Calu3 (cell line): ENCODE measurements around the gene CYP3A5. TPM values are rescaled to one million over a fixed set of nuclear protein-coding genes. Genes with fewer than 3 reads are reported as not detected.
"Not testable (repeated sequence)": the region's sequence is repeated elsewhere in the genome, so short reads cannot be mapped to it uniquely, and the experiment has no call there.

ENCODE experiments used
- BruUV-seq: library from RNA; stranded (reverse); fragments of 400-500 nt; replicated peaks from 2 replicates; lab custom pipeline; 2021; lab: Mats Ljungman, UMichigan
- CTCF ChIA-PET: fragments of 300-600 bp; sonication (Branson Sonifier 250); formaldehyde crosslinking; loops from one replicate; lab custom pipeline; 2022; ENCODE audit warnings: antibody characterized with exemption; lab: Charles Lee
- DNase-seq: peaks from one replicate; pipeline ENCODE4 v3.0.0; 2022
- H3K27ac Mint-ChIP-seq: one replicate; pipeline ENCODE4 v1.8.0; 2022; ENCODE audit warnings: mixed read lengths; ENCODE audit not compliant: unreplicated experiment
- H3K27me3 Mint-ChIP-seq: one replicate; pipeline ENCODE4 v1.8.0; 2022; ENCODE audit warnings: mixed read lengths; ENCODE audit not compliant: unreplicated experiment
- H3K36me3 Mint-ChIP-seq: one replicate; pipeline ENCODE4 v1.8.0; 2022; ENCODE audit warnings: mild to moderate bottlenecking, moderate library complexity, mixed read lengths; ENCODE audit not compliant: insufficient read depth, unreplicated experiment
- H3K4me1 Mint-ChIP-seq: one replicate; pipeline ENCODE4 v1.8.0; 2022; ENCODE audit warnings: mild to moderate bottlenecking, low read depth, mixed read lengths; ENCODE audit not compliant: unreplicated experiment
- H3K4me3 Mint-ChIP-seq: one replicate; pipeline ENCODE4 v1.8.0; 2022; ENCODE audit warnings: mild to moderate bottlenecking, low read depth, moderate library complexity, mixed read lengths; ENCODE audit not compliant: unreplicated experiment
- H3K9me3 Mint-ChIP-seq: one replicate; pipeline ENCODE4 v1.8.0; 2022; ENCODE audit warnings: low read depth, mixed read lengths; ENCODE audit not compliant: unreplicated experiment
- CTCF ChIP-seq: fragments of 200-600 bp; IDR thresholded peaks from one replicate; pipeline ENCODE4 v1.8.0; 2022; ENCODE audit warnings: antibody characterized with exemption; ENCODE audit not compliant: unreplicated experiment
- intact Hi-C: fragments of 100-400 bp; cut with micrococcal nuclease; formaldehyde crosslinking; loops from one replicate; pipeline ENCODE4 v1.10.0; 2022; ENCODE audit not compliant: unreplicated experiment
- total RNA-seq: library from RNA; stranded (reverse); gene quantifications from 2 replicates; pipeline ENCODE4 v1.2.3, GENCODE V29; 2022

CYP3A5 gene
- total RNA-seq, 1 experiment from 2014 or later = 44.9 TPM

- no peak for TF ChIP-seq CTCF
- no peaks in the 10 kb centered on the region for H3K9me3 Mint-ChIP-seq
- no TSS peak for BruUV-seq
- H3K27ac Mint-ChIP-seq = no peak overlapping the region
- no peak for DNase-seq
- intact Hi-C loops = no loop called here
- no peaks in the 10 kb centered on the region for H3K27me3 Mint-ChIP-seq
- H3K4me1 Mint-ChIP-seq = peaks cover 33% of the 10 kb centered on the region
- no peaks in the 10 kb centered on the region for H3K36me3 Mint-ChIP-seq
- H3K4me3 Mint-ChIP-seq = no peak overlapping the region
- CTCF ChIA-PET = interaction anchor here (0.6 kb wide), 1 partner anchor 83 kb away, joined by 3 read pairs; no protein-coding TSS in a partner anchor
These were observed 14.6 kb upstream of the CYP3A5 start for GRCh38 chr7:99694201-99694911.

GRCh38 chr7:99693427-99694200, 13.8 kb upstream of the CYP3A5 start:
- intact Hi-C loops = no loop called here
- no TSS peak for BruUV-seq
- peak; percentile 45 for DNase-seq
- Mint-ChIP-seq H3K27me3 (no peaks in the 10 kb centered on the region), H3K27ac (no peak overlapping the region), H3K9me3 (no peaks in the 10 kb centered on the region), H3K4me1 (peaks cover 26% of the 10 kb centered on the region), H3K36me3 (no peaks in the 10 kb centered on the region), H3K4me3 (peak overlapping the region; percentile 9)
- no peak for TF ChIP-seq CTCF
- CTCF ChIA-PET = no interaction called here

GRCh38 chr7:99693100-99693426, 13.3 kb upstream of the CYP3A5 start:
- BruUV-seq = no TSS peak
- intact Hi-C loops = no loop called here
- CTCF ChIA-PET = no interaction called here
- no peak for TF ChIP-seq CTCF
- DNase-seq = no peak
- H3K4me1 Mint-ChIP-seq = peaks cover 26% of the 10 kb centered on the region
- H3K27ac Mint-ChIP-seq = no peak overlapping the region
- peak overlapping the region; percentile 9 for H3K4me3 Mint-ChIP-seq
- H3K36me3 Mint-ChIP-seq = no peaks in the 10 kb centered on the region
- H3K9me3 Mint-ChIP-seq = no peaks in the 10 kb centered on the region
- H3K27me3 Mint-ChIP-seq = no peaks in the 10 kb centered on the region

GRCh38 chr7:99692563-99692962, 12.8 kb upstream of the CYP3A5 start:
- peaks cover 26% of the 10 kb centered on the region for H3K4me1 Mint-ChIP-seq
- DNase-seq, H3K36me3 Mint-ChIP-seq, intact Hi-C loops, CTCF ChIA-PET, H3K27me3 Mint-ChIP-seq, H3K4me3 Mint-ChIP-seq, BruUV-seq, H3K27ac Mint-ChIP-seq, H3K9me3 Mint-ChIP-seq: not testable (repeated sequence)

- not testable (repeated sequence) for H3K27me3 Mint-ChIP-seq
These were observed 11.9 kb upstream of the CYP3A5 start for GRCh38 chr7:99691658-99692057.

GRCh38 chr7:99690918-99691317, 11.1 kb upstream of the CYP3A5 start:
- H3K4me1 Mint-ChIP-seq = peaks cover 26% of the 10 kb centered on the region
- H3K36me3 Mint-ChIP-seq, H3K27me3 Mint-ChIP-seq, CTCF ChIA-PET, H3K9me3 Mint-ChIP-seq, DNase-seq, intact Hi-C loops, H3K4me3 Mint-ChIP-seq, BruUV-seq, H3K27ac Mint-ChIP-seq: not testable (repeated sequence)

More at GRCh38 chr7:99691658-99692057, 11.9 kb upstream of the CYP3A5 start:
- H3K36me3 Mint-ChIP-seq, intact Hi-C loops, CTCF ChIA-PET, BruUV-seq, H3K4me3 Mint-ChIP-seq, H3K9me3 Mint-ChIP-seq, DNase-seq, H3K27ac Mint-ChIP-seq: not testable (repeated sequence)
- peaks cover 26% of the 10 kb centered on the region for H3K4me1 Mint-ChIP-seq

GRCh38 chr7:99685871-99686608, 6.2 kb upstream of the CYP3A5 start:
- H3K4me1 Mint-ChIP-seq, H3K4me3 Mint-ChIP-seq, H3K27me3 Mint-ChIP-seq, H3K9me3 Mint-ChIP-seq, H3K36me3 Mint-ChIP-seq, BruUV-seq, CTCF ChIA-PET, H3K27ac Mint-ChIP-seq, DNase-seq, intact Hi-C loops: not testable (repeated sequence)
